ENCODE measurements around the gene THAP3. TPM values are rescaled to one million over a fixed set of nuclear protein-coding genes. Genes with fewer than 3 reads are reported as not detected.
"Not testable (repeated sequence)": the region's sequence is repeated elsewhere in the genome, so short reads cannot be mapped to it uniquely, and the experiment has no call there.

THAP3 gene
- total RNA-seq, 1 donor from 2014 or later = 20.4 TPM

DNA sequence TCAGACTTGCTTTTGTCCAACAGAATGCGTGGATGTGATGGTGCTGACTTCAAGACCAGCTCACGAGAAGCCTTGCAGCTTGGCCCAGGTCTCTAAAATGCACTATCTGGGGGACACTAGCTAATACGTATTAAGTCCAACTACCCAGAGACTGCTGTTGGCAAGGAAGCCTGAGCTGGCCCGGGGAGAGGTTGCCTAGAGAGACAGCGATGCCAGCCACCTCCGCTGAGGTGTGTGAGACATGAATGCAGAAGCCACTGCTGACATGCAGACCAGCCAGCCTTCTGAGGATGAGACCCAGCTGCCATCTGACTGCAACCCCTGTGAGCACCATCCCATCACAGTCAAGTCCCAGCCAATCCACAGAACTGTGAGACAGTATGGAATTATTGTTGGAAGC lies 32.5 kb downstream of the THAP3 start:
- intact Hi-C loops (cut with DNase I) = no loop called here
- ATAC-seq = no peak
- no peak for DNase-seq (ENCODE audit: low spot score)

- intact Hi-C loops (cut with DNase I) = no loop called here
- DNase-seq (ENCODE audit: low spot score) (no peak), ATAC-seq (no peak)
Measured at GRCh38 chr1:6658359-6659060, 33.8 kb downstream of the THAP3 start.

- no peak for DNase-seq (ENCODE audit: low spot score)
- intact Hi-C loops (cut with DNase I) = no loop called here
- ATAC-seq = no peak
Measured at GRCh38 chr1:6660415-6661049, 35.9 kb downstream of the THAP3 start.

GRCh38 chr1:6662468-6662867 lies 37.8 kb downstream of the THAP3 start:
- intact Hi-C loops (cut with DNase I); DNase-seq (ENCODE audit: low spot score); ATAC-seq: not testable (repeated sequence)

DNA sequence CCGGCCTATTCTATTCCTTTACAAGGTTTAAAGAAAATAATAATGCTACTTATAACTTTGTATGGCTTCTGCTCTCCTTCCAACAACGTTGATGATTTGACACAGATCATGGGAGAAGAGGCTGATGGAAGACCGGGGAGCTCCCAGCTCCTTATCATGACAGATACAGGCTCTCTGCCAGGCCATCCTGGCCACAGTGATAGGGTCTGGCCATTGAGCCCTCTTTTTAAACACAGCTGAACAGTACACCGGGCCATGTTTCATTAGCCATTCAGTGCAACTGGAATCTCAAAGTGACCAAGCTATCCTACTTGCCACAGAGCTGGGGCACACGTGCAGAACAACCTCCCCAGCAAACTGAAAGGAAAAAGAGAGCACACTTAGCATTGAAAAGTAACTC lies 42.0 kb downstream of the THAP3 start:
- DNase-seq (ENCODE audit: low spot score) (no peak), ATAC-seq (no peak)
- intact Hi-C loops (cut with DNase I) = no loop called here

DNA sequence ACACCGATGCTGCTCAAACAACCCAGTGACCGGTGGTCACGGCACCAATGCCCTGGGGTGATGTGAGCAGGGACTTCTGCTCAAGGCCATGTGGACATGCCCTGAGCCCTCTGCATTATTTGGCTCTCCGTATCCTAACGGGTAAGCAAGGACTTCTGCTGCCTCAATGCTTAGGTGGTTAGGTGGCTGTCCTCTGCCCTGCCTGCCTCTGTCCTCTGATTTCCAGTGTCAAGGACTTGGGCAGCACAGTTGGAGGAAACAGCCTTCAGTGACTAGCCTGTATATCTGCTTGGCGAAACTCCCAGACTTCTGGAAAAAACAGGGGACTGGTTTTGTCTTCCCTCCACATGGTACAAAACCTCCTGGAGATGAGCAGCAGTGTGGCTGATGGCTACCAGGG lies 42.5 kb downstream of the THAP3 start:
- intact Hi-C loops (cut with DNase I) = no loop called here
- ATAC-seq = no peak
- no peak for DNase-seq (ENCODE audit: low spot score)

DNA sequence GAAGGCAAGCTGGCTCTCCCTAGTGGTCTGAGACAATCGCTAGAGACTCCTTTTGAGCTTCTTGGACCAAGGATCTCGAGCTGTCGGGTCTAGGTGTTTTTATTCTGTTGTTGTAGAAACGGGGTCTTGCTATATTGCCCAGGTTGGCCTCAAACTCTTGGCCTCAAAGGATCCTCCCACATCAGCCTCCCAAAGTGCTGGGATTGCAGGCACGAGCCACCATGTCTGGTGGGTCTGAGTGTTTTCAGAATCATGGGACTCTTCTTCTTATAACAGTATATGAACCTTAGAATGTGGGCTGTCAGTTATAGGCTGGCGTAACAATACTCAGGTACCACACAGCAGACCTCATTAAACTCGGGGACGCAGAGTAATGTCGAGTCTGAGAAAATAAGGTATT lies 43.8 kb downstream of the THAP3 start:
- intact Hi-C loops (cut with DNase I) = no loop called here
- ATAC-seq (no peak), DNase-seq (ENCODE audit: low spot score) (no peak)

GRCh38 chr1:6672558-6672957 lies 47.9 kb downstream of the THAP3 start:
- DNase-seq (ENCODE audit: low spot score) (no peak), ATAC-seq (no peak)

GRCh38 chr1:6673816-6674398 lies 49.2 kb downstream of the THAP3 start:
- intact Hi-C loops (cut with DNase I) = no loop called here
- ATAC-seq (no peak), DNase-seq (ENCODE audit: low spot score) (no peak)

More at GRCh38 chr1:6672558-6672957, 47.9 kb downstream of the THAP3 start:
- intact Hi-C loops (cut with DNase I) = no loop called here

DNA sequence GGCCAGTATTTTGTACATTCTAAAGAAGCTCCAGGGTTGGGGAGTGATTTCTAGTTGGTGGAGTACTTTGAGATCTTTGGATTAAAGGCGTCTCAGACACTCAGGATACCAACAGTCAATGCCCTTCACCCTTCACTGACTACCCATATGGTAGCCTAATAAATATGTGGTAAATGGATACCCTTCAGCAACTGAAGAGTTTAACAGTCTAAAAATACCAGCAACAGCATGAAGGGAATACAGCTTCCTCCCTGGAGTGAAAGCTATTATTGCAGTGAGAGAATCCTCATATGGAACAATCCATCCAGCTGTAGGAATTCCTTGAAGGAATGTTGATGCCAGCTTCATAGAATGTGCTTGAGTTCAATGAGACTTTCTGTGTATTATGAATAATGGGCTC lies 50.1 kb downstream of the THAP3 start:
- no peak for DNase-seq (ENCODE audit: low spot score)
- ATAC-seq = no peak
- intact Hi-C loops (cut with DNase I) = no loop called here

- intact Hi-C loops (cut with DNase I) = no loop called here
- DNase-seq (ENCODE audit: low spot score) (no peak), ATAC-seq (no peak)
Measured at GRCh38 chr1:6675941-6676340, 51.3 kb downstream of the THAP3 start.

Other genes starting within 250 kb of the THAP3 start
- 11.9 TPM for gene ACOT7, start 231.1 kb upstream of the THAP3 start, total RNA-seq
- not detected for gene HES2, start 204.9 kb upstream of the THAP3 start, total RNA-seq
- gene ESPN, start 200.1 kb upstream of the THAP3 start, total RNA-seq = 14.4 TPM
- 52.0 TPM for gene TNFRSF25, start 158.7 kb upstream of the THAP3 start, total RNA-seq
- 77.7 TPM for gene PLEKHG5, start 133.2 kb upstream of the THAP3 start, total RNA-seq
- gene NOL9, start 70.4 kb upstream of the THAP3 start, total RNA-seq = 26.0 TPM
- not detected for gene TAS1R1, start 69.6 kb upstream of the THAP3 start, total RNA-seq
- gene ZBTB48, start 44.9 kb upstream of the THAP3 start, total RNA-seq = 28.9 TPM
- gene KLHL21, start 22.0 kb upstream of the THAP3 start, total RNA-seq = 31.4 TPM
- gene PHF13, start 11.1 kb upstream of the THAP3 start, total RNA-seq = 19.3 TPM
- 38.7 TPM for gene DNAJC11, start 76.9 kb downstream of the THAP3 start, total RNA-seq
- gene CAMTA1, start 160.6 kb downstream of the THAP3 start, total RNA-seq = 72.4 TPM